ACHN (cell line): Measurements from ENCODE around the gene B3GLCT.
"Not testable (repeated sequence)": the region's sequence is repeated elsewhere in the genome, so short reads cannot be mapped to it uniquely, and the experiment has no call there.

Experiments
- DNase-seq: peaks from one replicate; pipeline ENCODE4 v3.0.0-alpha.2; 2015
- in situ Hi-C: cut with HindIII; loops from 2 replicates; pipeline ENCODE4 v1.10.0; 2017; ENCODE audit warnings: low sequenced_read_pairs, low pct_ligation_motif_present, low pct_unique_long_range_greater_than_20kb

B3GLCT gene

GRCh38 chr13:31199849-31200636 is at the start of gene B3GLCT:
TSS of gene B3GLCT (plus strand) at chr13:31199975. CDS start at chr13:31200085, 110 bp downstream.
- peak; percentile 77 for DNase-seq
- in situ Hi-C loops, result no loop called here

GRCh38 chr13:31150315-31150985 is 49.3 kb upstream of the B3GLCT start:
- in situ Hi-C loops, result no loop called here
- no peak for DNase-seq

GRCh38 chr13:31151837-31152236 is 47.9 kb upstream of the B3GLCT start:
- DNase-seq, result no peak
- in situ Hi-C loops, result no loop called here

GRCh38 chr13:31154939-31155338 is 44.8 kb upstream of the B3GLCT start:
- DNase-seq, result no peak
- in situ Hi-C loops, result no loop called here

GRCh38 chr13:31159306-31159705 is 40.5 kb upstream of the B3GLCT start:
- in situ Hi-C loops, result no loop called here
- DNase-seq, result no peak

GRCh38 chr13:31160857-31161556 is 38.8 kb upstream of the B3GLCT start:
- in situ Hi-C loops, result no loop called here
- DNase-seq, result peak; percentile 70

GRCh38 chr13:31161557-31162150 is 38.1 kb upstream of the B3GLCT start, which contains the start of gene HSPH1:
TSS of gene HSPH1 (minus strand) at chr13:31161904. CDS start at chr13:31161582, 322 bp downstream.
- in situ Hi-C loops, result no loop called here
- DNase-seq, result peak; percentile 95

- in situ Hi-C loops, result no loop called here
- peak; percentile 95 for DNase-seq
Measured at GRCh38 chr13:31162151-31163008, 37.4 kb upstream of the B3GLCT start.

- in situ Hi-C loops, result no loop called here
- DNase-seq, result no peak
Measured at GRCh38 chr13:31166591-31166990, 33.2 kb upstream of the B3GLCT start.

- in situ Hi-C loops, result no loop called here
- no peak for DNase-seq
Measured at GRCh38 chr13:31167490-31167889, 32.3 kb upstream of the B3GLCT start.

GRCh38 chr13:31168166-31168565 is 31.6 kb upstream of the B3GLCT start:
- in situ Hi-C loops, result no loop called here

GRCh38 chr13:31168736-31169135 is 31.0 kb upstream of the B3GLCT start:
- no peak for DNase-seq
- in situ Hi-C loops, result no loop called here

More at GRCh38 chr13:31168166-31168565, 31.6 kb upstream of the B3GLCT start:
- no peak for DNase-seq

- in situ Hi-C loops, result no loop called here
Measured at GRCh38 chr13:31172001-31172400, 27.8 kb upstream of the B3GLCT start.

GRCh38 chr13:31172535-31172934 is 27.2 kb upstream of the B3GLCT start:
- peak; percentile 95 for DNase-seq
- in situ Hi-C loops, result no loop called here

More at GRCh38 chr13:31172001-31172400, 27.8 kb upstream of the B3GLCT start:
- no peak for DNase-seq

- DNase-seq, result peak; percentile 44
- in situ Hi-C loops, result no loop called here
Measured at GRCh38 chr13:31174018-31174417, 25.8 kb upstream of the B3GLCT start.

GRCh38 chr13:31175847-31176532 is 23.8 kb upstream of the B3GLCT start:
- in situ Hi-C loops, result no loop called here

GRCh38 chr13:31177813-31178495 is 21.8 kb upstream of the B3GLCT start:
- in situ Hi-C loops, DNase-seq: not testable (repeated sequence)

More at GRCh38 chr13:31175847-31176532, 23.8 kb upstream of the B3GLCT start:
- DNase-seq, result no peak
